Gastroesophageal sphincter (tissue), 4 donors: Measurements from ENCODE around the gene SPEM2. TPM values are rescaled to one million over a fixed set of nuclear protein-coding genes. Genes with fewer than 3 reads are reported as not detected.

Source experiments
- ATAC-seq: fragments of 150-250 bp; one replicate; pipeline ENCODE4 v1.9.1; 2016; ENCODE audit warnings: mild to moderate bottlenecking, moderate library complexity
- H3K27ac ChIP-seq, 4 donors: fragments of 200-600 bp; sonication (generic) in 3 of 4; 1 replicate in 3 of 4; 2 replicates in 1 of 4; pipeline ENCODE4 v1.5.1; 2016 to 2019
- H3K27me3 ChIP-seq: fragments of 200-600 bp; sonication (generic); one replicate; pipeline ENCODE4 v1.5.1; 2019
- H3K36me3 ChIP-seq, 2 donors: fragments of 200-600 bp; sonication (generic); one replicate each; pipeline ENCODE4 v1.5.1; 2019; ENCODE audit warnings: control low read depth in 1 of 2
- H3K4me1 ChIP-seq, 3 donors: fragments of 200-600 bp; sonication (generic); 1 replicate in 2 of 3; 2 replicates in 1 of 3; pipeline ENCODE4 v1.5.1; 2016 to 2019; ENCODE audit warnings: control low read depth in 2 of 3
- H3K4me3 ChIP-seq, 2 donors: fragments of 200-600 bp; sonication (generic); one replicate each; pipeline ENCODE4 v1.5.1; 2019; ENCODE audit warnings: mild to moderate bottlenecking in 1 of 2, moderate library complexity in 1 of 2
- H3K9me3 ChIP-seq, 3 donors: fragments of 200-600 bp; sonication (generic); one replicate each; pipeline ENCODE4 v1.5.1; 2017 to 2019; ENCODE audit warnings: control low read depth in 2 of 3
- EP300 ChIP-seq: sonication (generic); formaldehyde crosslinking; IDR thresholded peaks from one replicate; pipeline ENCODE4 v1.6.1; 2017; ENCODE audit warnings: antibody characterized with exemption, mild to moderate bottlenecking
- POLR2A ChIP-seq, 2 donors: fragments of 450-650 bp; IDR thresholded peaks; one replicate each; pipeline ENCODE4 v1.6.1; 2017; ENCODE audit warnings: antibody characterized with exemption in 2 of 2, mild to moderate bottlenecking in 2 of 2, moderate library complexity in 1 of 2
- POLR2AphosphoS5 ChIP-seq: sonication (generic); formaldehyde crosslinking; IDR thresholded peaks from one replicate; pipeline ENCODE4 v1.6.1; 2017; ENCODE audit warnings: antibody characterized with exemption
- WGBS, 2 donors: methylation state at CpG; one replicate each; pipeline ENCODE4 v1.1.5; 2018; ENCODE audit warnings: low coverage in 1 of 2; 5-methylcytosine and 5-hydroxymethylcytosine counted together
- total RNA-seq, 4 donors: library from RNA; depleted of rRNA; stranded (reverse); fragments of >200 nt; gene quantifications; one replicate each; pipeline ENCODE4 v1.1.0, GENCODE V29; 2016
- TF ChIP-seq, protein P1 (sequence below), 4 experiments: fragments of 200-600 bp in 2 of 4; fragments of 450-650 bp in 2 of 4; sonication (generic) in 1 of 4; IDR thresholded peaks; one replicate each; pipeline ENCODE4 v1.5.1; 2017 to 2019; ENCODE audit warnings: antibody characterized with exemption in 4 of 4, mild to moderate bottlenecking in 2 of 4, moderate library complexity in 2 of 4

Gene SPEM2
- total RNA-seq, 4 donors from 2014 or later, result not detected

DNA sequence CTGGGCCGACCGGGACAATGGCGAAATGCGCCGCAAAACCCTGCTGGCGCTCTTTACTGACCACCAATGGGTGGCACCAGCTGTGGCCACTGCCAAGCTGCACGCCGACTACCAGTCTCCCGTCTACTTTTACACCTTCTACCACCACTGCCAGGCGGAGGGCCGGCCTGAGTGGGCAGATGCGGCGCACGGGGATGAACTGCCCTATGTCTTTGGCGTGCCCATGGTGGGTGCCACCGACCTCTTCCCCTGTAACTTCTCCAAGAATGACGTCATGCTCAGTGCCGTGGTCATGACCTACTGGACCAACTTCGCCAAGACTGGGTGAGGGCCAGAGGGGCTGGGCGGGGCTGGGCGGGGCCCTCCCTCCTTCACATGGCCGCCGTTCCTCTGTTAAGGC lies 9.6 kb upstream of the SPEM2 start:
- no peaks in the 10 kb centered on the region for H3K9me3 ChIP-seq
- no peak for ATAC-seq
- peaks cover 14% of the 10 kb centered on the region for H3K27me3 ChIP-seq
- no peak for TF ChIP-seq POLR2A (IDR thresholded peaks at IDR 0.05)
- TF ChIP-seq POLR2AphosphoS5, result no peak
- TF ChIP-seq, protein P1, sequence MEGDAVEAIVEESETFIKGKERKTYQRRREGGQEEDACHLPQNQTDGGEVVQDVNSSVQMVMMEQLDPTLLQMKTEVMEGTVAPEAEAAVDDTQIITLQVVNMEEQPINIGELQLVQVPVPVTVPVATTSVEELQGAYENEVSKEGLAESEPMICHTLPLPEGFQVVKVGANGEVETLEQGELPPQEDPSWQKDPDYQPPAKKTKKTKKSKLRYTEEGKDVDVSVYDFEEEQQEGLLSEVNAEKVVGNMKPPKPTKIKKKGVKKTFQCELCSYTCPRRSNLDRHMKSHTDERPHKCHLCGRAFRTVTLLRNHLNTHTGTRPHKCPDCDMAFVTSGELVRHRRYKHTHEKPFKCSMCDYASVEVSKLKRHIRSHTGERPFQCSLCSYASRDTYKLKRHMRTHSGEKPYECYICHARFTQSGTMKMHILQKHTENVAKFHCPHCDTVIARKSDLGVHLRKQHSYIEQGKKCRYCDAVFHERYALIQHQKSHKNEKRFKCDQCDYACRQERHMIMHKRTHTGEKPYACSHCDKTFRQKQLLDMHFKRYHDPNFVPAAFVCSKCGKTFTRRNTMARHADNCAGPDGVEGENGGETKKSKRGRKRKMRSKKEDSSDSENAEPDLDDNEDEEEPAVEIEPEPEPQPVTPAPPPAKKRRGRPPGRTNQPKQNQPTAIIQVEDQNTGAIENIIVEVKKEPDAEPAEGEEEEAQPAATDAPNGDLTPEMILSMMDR (IDR thresholded peaks at IDR 0.05), result no peak
- TF ChIP-seq EP300, result no peak
- H3K27ac ChIP-seq, result no peak overlapping the region
- 73 to 92% methylated on average over 3 to 12 of the region's 23 CpGs for WGBS, 2 donors
- no peak overlapping the region for H3K4me3 ChIP-seq
- no peaks in the 10 kb centered on the region for H3K4me1 ChIP-seq
- peaks cover 0 to 43% of the 10 kb centered on the region in 2 donors for H3K36me3 ChIP-seq

DNA sequence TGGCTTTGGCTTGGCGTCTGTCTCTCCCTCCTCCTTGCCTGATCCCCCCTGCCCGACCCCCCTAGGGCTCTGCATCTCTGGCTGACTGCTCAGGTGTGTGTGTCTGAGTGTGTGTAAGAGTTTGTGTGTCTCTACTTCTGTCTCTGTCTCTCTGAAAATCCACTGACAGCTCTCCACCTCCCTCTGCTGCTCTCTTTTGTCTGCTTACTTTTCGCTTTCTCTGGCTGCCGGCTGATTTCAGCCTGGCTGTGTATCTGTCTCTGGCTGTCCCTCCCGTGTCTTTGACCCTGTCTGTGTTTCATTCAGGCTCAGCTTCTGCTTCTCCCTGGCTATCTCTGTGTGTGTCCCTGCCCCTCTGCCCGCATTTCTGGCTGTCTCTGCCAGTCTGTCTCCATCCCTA lies 9.1 kb upstream of the SPEM2 start:
- H3K36me3 ChIP-seq, result peaks cover 0 to 41% of the 10 kb centered on the region in 2 donors
- no peaks in the 10 kb centered on the region for H3K9me3 ChIP-seq
- TF ChIP-seq, protein P1 (IDR thresholded peaks at IDR 0.05), result no peak
- no peak for TF ChIP-seq POLR2A (IDR thresholded peaks at IDR 0.05)
- no peak for TF ChIP-seq EP300
- TF ChIP-seq POLR2AphosphoS5, result no peak
- H3K4me3 ChIP-seq, result no peak overlapping the region
- ATAC-seq, result no peak
- WGBS, 2 donors, result 53 to 66% methylated on average over 4 to 6 of the region's 6 CpGs
- H3K27me3 ChIP-seq, result peaks cover 16% of the 10 kb centered on the region
- H3K27ac ChIP-seq, result no peak overlapping the region
- no peaks in the 10 kb centered on the region for H3K4me1 ChIP-seq

DNA sequence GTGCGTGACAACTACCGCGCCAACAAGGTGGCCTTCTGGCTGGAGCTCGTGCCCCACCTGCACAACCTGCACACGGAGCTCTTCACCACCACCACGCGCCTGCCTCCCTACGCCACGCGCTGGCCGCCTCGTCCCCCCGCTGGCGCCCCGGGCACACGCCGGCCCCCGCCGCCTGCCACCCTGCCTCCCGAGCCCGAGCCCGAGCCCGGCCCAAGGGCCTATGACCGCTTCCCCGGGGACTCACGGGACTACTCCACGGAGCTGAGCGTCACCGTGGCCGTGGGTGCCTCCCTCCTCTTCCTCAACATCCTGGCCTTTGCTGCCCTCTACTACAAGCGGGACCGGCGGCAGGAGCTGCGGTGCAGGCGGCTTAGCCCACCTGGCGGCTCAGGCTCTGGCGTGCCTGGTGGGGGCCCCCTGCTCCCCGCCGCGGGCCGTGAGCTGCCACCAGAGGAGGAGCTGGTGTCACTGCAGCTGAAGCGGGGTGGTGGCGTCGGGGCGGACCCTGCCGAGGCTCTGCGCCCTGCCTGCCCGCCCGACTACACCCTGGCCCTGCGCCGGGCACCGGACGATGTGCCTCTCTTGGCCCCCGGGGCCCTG lies 8.3 kb upstream of the SPEM2 start:
- Histone ChIP-seq H3K4me3 (no peak overlapping the region), H3K9me3 (no peaks in the 10 kb centered on the region), H3K4me1 (no peaks in the 10 kb centered on the region), H3K27ac (no peak overlapping the region), H3K27me3 (peaks cover 16% of the 10 kb centered on the region), H3K36me3 (peaks cover 0 to 41% of the 10 kb centered on the region in 2 donors)
- TF ChIP-seq, protein P1 (IDR thresholded peaks at IDR 0.05), result no peak
- no peak for TF ChIP-seq EP300
- TF ChIP-seq POLR2AphosphoS5, result no peak
- no peak for TF ChIP-seq POLR2A (IDR thresholded peaks at IDR 0.05)
- WGBS, 2 donors, result 87% methylated on average over 7 of the region's 54 CpGs; no CpG with 5 or more reads in 1 of the 2 donors
- no peak for ATAC-seq

DNA sequence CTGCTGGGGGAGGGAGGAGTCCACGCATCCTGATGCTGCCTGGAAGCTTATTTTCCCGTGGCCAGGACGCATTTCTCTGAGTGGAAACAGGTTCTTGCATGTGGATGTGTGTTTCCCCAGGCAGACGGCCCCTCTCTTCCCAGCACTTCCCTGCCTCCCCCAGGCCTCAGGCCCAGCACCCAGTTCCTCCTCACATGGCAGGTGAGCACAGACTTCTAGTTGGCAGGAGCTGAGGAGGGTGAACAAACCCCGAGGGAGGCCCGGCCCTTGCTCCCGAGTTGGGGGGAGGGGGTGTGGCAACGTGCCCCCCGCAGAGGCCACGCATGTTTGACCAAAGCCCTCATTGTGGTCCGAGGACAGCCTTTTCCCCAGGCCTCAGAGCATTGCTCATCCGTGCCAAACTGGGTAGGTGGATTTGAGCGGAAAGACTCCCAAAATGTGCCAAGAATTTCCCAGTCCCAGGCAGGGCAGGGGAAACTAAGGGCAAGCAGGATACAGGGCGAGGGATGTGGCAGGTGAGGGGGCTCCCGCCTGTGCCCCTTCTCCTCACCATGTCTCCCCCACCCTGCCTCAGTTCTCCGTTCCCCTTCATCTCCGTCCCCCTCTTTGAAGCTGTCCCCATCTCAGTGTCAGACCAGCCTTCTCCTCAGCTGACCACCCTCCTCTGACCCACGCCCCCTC lies 6.8 kb upstream of the SPEM2 start:
- Histone ChIP-seq H3K9me3 (no peaks in the 10 kb centered on the region), H3K36me3 (peaks cover 0 to 41% of the 10 kb centered on the region in 2 donors), H3K27ac (no peak overlapping the region), H3K27me3 (peaks cover 16% of the 10 kb centered on the region), H3K4me1 (no peaks in the 10 kb centered on the region), H3K4me3 (no peak overlapping the region)
- no peak for ATAC-seq
- 75% methylated on average over 2 of the region's 18 CpGs; no CpG with 5 or more reads in 1 of the 2 donors for WGBS, 2 donors
- TF ChIP-seq, protein P1 (IDR thresholded peaks at IDR 0.05), result no peak
- TF ChIP-seq POLR2A (IDR thresholded peaks at IDR 0.05), result no peak
- TF ChIP-seq POLR2AphosphoS5, result no peak
- TF ChIP-seq EP300, result no peak
